ENCODE data around the gene NUDC. TPM values are rescaled to one million over a fixed set of nuclear protein-coding genes. Genes with fewer than 3 reads are reported as not detected.
A peak's percentile ranks its signal among the peaks of the same experiment; 100 is the strongest.

The NUDC gene
- total and polyA plus RNA-seq, 2 of the 13 experiments (the other 11 are each of a cell fraction or from before 2014, with no cell fraction given): 34.7 to 104 TPM

DNA sequence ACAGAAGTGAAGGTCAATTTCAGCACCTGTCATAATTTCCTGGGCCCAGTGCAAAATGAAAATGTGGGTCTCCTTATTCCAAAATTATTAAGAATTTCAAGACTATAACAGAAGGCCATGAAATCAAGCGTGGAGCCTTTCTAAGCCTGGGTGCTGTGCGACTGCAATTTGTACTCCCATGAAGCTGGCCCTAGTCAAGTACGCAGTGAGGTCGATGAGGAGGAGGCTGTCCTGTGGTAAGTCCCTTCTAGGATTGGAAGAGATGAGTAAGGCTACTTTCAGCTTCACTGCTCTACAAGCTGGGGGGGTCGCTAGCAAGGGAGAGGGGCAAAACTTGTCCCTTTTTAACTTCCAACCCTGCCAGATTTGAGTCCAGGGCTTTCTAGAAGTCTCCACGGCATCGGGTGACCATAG is 410 bp upstream of the NUDC start (continued):
- TF ChIP-seq MYNN (CRISPR knock-in tag; IDR thresholded peaks at IDR 0.05; ENCODE audit: low read depth) (no peak), ATRX (CRISPR knock-in tag; IDR thresholded peaks at IDR 0.05; ENCODE audit: borderline replicate concordance) (no peak), ZNF441 (CRISPR knock-in tag; IDR thresholded peaks at IDR 0.05; ENCODE audit: borderline replicate concordance) (0 out of 2 replicates have a peak, but pooled peaks have one; percentile 13), POGZ (CRISPR knock-in tag; IDR thresholded peaks at IDR 0.05) (no peak), GATAD2A (CRISPR knock-in tag; IDR thresholded peaks at IDR 0.05) (peak; percentile 49), IRF2 (CRISPR knock-in tag; IDR thresholded peaks at IDR 0.05) (no peak), MED13 (CRISPR knock-in tag; IDR thresholded peaks at IDR 0.05) (no peak), PTBP1 (IDR thresholded peaks at IDR 0.05; ENCODE audit: low read depth, low read length, poor library complexity, severe bottlenecking) (no peak), MIER3 (CRISPR knock-in tag; IDR thresholded peaks at IDR 0.05; ENCODE audit: borderline replicate concordance) (0 out of 2 replicates have a peak, but pooled peaks have one; percentile 8), ZNF772 (CRISPR knock-in tag; IDR thresholded peaks at IDR 0.05) (no peak), ZNF83 (CRISPR knock-in tag; IDR thresholded peaks at IDR 0.05; ENCODE audit: borderline replicate concordance) (no peak), ESRRA (CRISPR knock-in tag; IDR thresholded peaks at IDR 0.05; ENCODE audit: low read depth) (no peak)
- TF ChIP-seq, protein P1, sequence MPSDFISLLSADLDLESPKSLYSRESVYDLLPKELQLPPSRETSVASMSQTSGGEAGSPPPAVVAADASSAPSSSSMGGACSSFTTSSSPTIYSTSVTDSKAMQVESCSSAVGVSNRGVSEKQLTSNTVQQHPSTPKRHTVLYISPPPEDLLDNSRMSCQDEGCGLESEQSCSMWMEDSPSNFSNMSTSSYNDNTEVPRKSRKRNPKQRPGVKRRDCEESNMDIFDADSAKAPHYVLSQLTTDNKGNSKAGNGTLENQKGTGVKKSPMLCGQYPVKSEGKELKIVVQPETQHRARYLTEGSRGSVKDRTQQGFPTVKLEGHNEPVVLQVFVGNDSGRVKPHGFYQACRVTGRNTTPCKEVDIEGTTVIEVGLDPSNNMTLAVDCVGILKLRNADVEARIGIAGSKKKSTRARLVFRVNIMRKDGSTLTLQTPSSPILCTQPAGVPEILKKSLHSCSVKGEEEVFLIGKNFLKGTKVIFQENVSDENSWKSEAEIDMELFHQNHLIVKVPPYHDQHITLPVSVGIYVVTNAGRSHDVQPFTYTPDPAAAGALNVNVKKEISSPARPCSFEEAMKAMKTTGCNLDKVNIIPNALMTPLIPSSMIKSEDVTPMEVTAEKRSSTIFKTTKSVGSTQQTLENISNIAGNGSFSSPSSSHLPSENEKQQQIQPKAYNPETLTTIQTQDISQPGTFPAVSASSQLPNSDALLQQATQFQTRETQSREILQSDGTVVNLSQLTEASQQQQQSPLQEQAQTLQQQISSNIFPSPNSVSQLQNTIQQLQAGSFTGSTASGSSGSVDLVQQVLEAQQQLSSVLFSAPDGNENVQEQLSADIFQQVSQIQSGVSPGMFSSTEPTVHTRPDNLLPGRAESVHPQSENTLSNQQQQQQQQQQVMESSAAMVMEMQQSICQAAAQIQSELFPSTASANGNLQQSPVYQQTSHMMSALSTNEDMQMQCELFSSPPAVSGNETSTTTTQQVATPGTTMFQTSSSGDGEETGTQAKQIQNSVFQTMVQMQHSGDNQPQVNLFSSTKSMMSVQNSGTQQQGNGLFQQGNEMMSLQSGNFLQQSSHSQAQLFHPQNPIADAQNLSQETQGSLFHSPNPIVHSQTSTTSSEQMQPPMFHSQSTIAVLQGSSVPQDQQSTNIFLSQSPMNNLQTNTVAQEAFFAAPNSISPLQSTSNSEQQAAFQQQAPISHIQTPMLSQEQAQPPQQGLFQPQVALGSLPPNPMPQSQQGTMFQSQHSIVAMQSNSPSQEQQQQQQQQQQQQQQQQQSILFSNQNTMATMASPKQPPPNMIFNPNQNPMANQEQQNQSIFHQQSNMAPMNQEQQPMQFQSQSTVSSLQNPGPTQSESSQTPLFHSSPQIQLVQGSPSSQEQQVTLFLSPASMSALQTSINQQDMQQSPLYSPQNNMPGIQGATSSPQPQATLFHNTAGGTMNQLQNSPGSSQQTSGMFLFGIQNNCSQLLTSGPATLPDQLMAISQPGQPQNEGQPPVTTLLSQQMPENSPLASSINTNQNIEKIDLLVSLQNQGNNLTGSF (CRISPR knock-in tag; IDR thresholded peaks at IDR 0.05): no peak
- TF ChIP-seq, protein P2, sequence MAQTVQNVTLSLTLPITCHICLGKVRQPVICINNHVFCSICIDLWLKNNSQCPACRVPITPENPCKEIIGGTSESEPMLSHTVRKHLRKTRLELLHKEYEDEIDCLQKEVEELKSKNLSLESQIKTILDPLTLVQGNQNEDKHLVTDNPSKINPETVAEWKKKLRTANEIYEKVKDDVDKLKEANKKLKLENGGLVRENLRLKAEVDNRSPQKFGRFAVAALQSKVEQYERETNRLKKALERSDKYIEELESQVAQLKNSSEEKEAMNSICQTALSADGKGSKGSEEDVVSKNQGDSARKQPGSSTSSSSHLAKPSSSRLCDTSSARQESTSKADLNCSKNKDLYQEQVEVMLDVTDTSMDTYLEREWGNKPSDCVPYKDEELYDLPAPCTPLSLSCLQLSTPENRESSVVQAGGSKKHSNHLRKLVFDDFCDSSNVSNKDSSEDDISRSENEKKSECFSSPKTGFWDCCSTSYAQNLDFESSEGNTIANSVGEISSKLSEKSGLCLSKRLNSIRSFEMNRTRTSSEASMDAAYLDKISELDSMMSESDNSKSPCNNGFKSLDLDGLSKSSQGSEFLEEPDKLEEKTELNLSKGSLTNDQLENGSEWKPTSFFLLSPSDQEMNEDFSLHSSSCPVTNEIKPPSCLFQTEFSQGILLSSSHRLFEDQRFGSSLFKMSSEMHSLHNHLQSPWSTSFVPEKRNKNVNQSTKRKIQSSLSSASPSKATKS (CRISPR knock-in tag; IDR thresholded peaks at IDR 0.05): peak; percentile 30

All from HepG2 (cell line).